CD4-positive, alpha-beta T cell treated with Interleukin-2 at 100 ng/mL for 4 hours (primary cell): ENCODE data around the gene NR1H2.
"Not testable (repeated sequence)": the region's sequence is repeated elsewhere in the genome, so short reads cannot be mapped to it uniquely, and the experiment has no call there.

Experiments
- DNase-seq: peaks from one replicate; pipeline ENCODE4 v3.0.0-alpha.2; 2020; ENCODE audit warnings: low spot score

Gene NR1H2

GRCh38 chr19:50378169-50378862 is 2.1 kb downstream of the NR1H2 start:
- no peak for DNase-seq

- no peak for DNase-seq
Measured at GRCh38 chr19:50378863-50379236, 2.6 kb downstream of the NR1H2 start.

GRCh38 chr19:50379602-50380001 is 3.3 kb downstream of the NR1H2 start:
- no peak for DNase-seq

GRCh38 chr19:50380137-50380536 is 3.9 kb downstream of the NR1H2 start:
- DNase-seq = no peak

- no peak for DNase-seq
Measured at GRCh38 chr19:50380751-50381151, 4.5 kb downstream of the NR1H2 start.

GRCh38 chr19:50381881-50382729 is 5.8 kb downstream of the NR1H2 start:
- no peak for DNase-seq

- DNase-seq = no peak
Measured at GRCh38 chr19:50383001-50383851, 7.0 kb downstream of the NR1H2 start.

- DNase-seq = peak; percentile 98
Measured at GRCh38 chr19:50383852-50384684, 7.8 kb downstream of the NR1H2 start, which contains the start of gene POLD1. Gene POLD1, plus strand, starts transcription at chr19:50384347. Its CDS starts 14,505 bp downstream, at chr19:50398852.

- DNase-seq = no peak
Measured at GRCh38 chr19:50384685-50385535, 8.7 kb downstream of the NR1H2 start.

- no peak for DNase-seq
Measured at GRCh38 chr19:50387176-50387867, 11.1 kb downstream of the NR1H2 start.

- DNase-seq = no peak
Measured at GRCh38 chr19:50387868-50388245, 11.6 kb downstream of the NR1H2 start.

- DNase-seq = not testable (repeated sequence)
Measured at GRCh38 chr19:50390295-50390694, 14.0 kb downstream of the NR1H2 start.

- not testable (repeated sequence) for DNase-seq
Measured at GRCh38 chr19:50390952-50391351, 14.7 kb downstream of the NR1H2 start.

GRCh38 chr19:50392759-50393158 is 16.5 kb downstream of the NR1H2 start:
- no peak for DNase-seq

- DNase-seq = no peak
Measured at GRCh38 chr19:50393589-50393988, 17.3 kb downstream of the NR1H2 start.

GRCh38 chr19:50394017-50394416 is 17.8 kb downstream of the NR1H2 start:
- no peak for DNase-seq

GRCh38 chr19:50398675-50399367 is 22.6 kb downstream of the NR1H2 start:
- DNase-seq = no peak

- no peak for DNase-seq
Measured at GRCh38 chr19:50399368-50399745, 23.1 kb downstream of the NR1H2 start.
